Neural crest cell (in vitro differentiated cells): Measurements from ENCODE around the gene RET. TPM values are rescaled to one million over a fixed set of nuclear protein-coding genes. Genes with fewer than 3 reads are reported as not detected.

ENCODE experiments used
- DNase-seq: peaks from one replicate; pipeline ENCODE4 v3.0.0; 2021; ENCODE audit warnings: low read depth, mixed read lengths, low spot score
- H3K27ac Mint-ChIP-seq: one replicate; pipeline ENCODE4 v1.8.0; 2021; ENCODE audit warnings: mild to moderate bottlenecking, mixed read lengths; ENCODE audit not compliant: unreplicated experiment
- H3K27me3 Mint-ChIP-seq: 2 replicates; pipeline ENCODE4 v1.8.0; 2021; ENCODE audit warnings: low read depth, mild to moderate bottlenecking, mixed read lengths
- H3K36me3 Mint-ChIP-seq: 2 replicates; pipeline ENCODE4 v1.8.0; 2021; ENCODE audit warnings: low read depth, mild to moderate bottlenecking, mixed read lengths
- H3K4me1 Mint-ChIP-seq: 2 replicates; pipeline ENCODE4 v1.8.0; 2021; ENCODE audit warnings: mixed read lengths
- H3K4me3 Mint-ChIP-seq: one replicate; pipeline ENCODE4 v1.8.0; 2021; ENCODE audit warnings: mild to moderate bottlenecking, mixed read lengths
- H3K9me3 Mint-ChIP-seq: 2 replicates; pipeline ENCODE4 v1.8.0; 2021; ENCODE audit warnings: mixed read lengths
- CTCF ChIP-seq: fragments of 200-600 bp; sonication (generic); conservative IDR thresholded peaks from 2 replicates; pipeline ENCODE4 v1.5.0; 2021; ENCODE audit warnings: antibody characterized with exemption, mild to moderate bottlenecking
- total RNA-seq: library from RNA; stranded (reverse); gene quantifications from 2 replicates; pipeline ENCODE4 v1.2.1, GENCODE V29; 2021

The RET gene
- total RNA-seq, 1 donor from 2014 or later = 1.6 TPM

- Mint-ChIP-seq H3K4me1 (peaks cover 5% of the 10 kb centered on the region), H3K27me3 (peaks cover 35% of the 10 kb centered on the region), H3K9me3 (no peaks in the 10 kb centered on the region), H3K27ac (no peak overlapping the region), H3K36me3 (no peaks in the 10 kb centered on the region), H3K4me3 (no peak overlapping the region)
- no peak for TF ChIP-seq CTCF
- DNase-seq = no peak
These were observed 4.8 kb upstream of the RET start for GRCh38 chr10:43071865-43072650.

DNA sequence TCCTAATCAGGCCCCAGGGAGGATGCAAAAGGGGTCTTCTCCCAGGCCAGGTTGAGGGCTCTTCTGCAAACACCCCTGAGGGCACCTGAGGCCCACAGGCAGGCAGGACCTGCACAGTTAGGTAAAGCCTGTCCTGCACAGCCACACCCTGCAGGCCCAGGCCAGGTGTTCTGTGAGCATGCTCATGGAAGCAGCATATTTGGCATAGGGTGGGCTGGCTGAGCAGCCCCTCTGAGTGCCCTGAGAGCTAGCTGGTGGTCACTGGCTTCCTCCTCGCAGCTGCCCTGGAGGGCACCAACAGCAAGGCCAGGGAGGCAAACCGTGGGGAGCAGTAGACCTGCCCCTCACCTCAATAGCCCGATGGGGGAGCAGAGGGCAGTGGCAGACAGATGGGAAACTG lies 3.7 kb upstream of the RET start:
- no peak for TF ChIP-seq CTCF
- Mint-ChIP-seq H3K9me3 (no peaks in the 10 kb centered on the region), H3K4me3 (no peak overlapping the region), H3K4me1 (peaks cover 3% of the 10 kb centered on the region), H3K27ac (no peak overlapping the region), H3K27me3 (peaks cover 44% of the 10 kb centered on the region), H3K36me3 (no peaks in the 10 kb centered on the region)
- no peak for DNase-seq

GRCh38 chr10:43073721-43074120 lies 3.1 kb upstream of the RET start:
- no peak for DNase-seq
- no peak overlapping the region for H3K4me3 Mint-ChIP-seq
- H3K4me1 Mint-ChIP-seq = peaks cover 3% of the 10 kb centered on the region
- no peak overlapping the region for H3K27ac Mint-ChIP-seq
- no peaks in the 10 kb centered on the region for H3K36me3 Mint-ChIP-seq
- H3K27me3 Mint-ChIP-seq = peaks cover 49% of the 10 kb centered on the region
- TF ChIP-seq CTCF = no peak
- no peaks in the 10 kb centered on the region for H3K9me3 Mint-ChIP-seq

GRCh38 chr10:43074409-43074808 lies 2.5 kb upstream of the RET start:
- Mint-ChIP-seq H3K4me1 (peaks cover 3% of the 10 kb centered on the region), H3K9me3 (no peaks in the 10 kb centered on the region), H3K4me3 (no peak overlapping the region), H3K36me3 (no peaks in the 10 kb centered on the region), H3K27ac (no peak overlapping the region), H3K27me3 (peaks cover 56% of the 10 kb centered on the region)
- DNase-seq = no peak
- TF ChIP-seq CTCF = no peak

DNA sequence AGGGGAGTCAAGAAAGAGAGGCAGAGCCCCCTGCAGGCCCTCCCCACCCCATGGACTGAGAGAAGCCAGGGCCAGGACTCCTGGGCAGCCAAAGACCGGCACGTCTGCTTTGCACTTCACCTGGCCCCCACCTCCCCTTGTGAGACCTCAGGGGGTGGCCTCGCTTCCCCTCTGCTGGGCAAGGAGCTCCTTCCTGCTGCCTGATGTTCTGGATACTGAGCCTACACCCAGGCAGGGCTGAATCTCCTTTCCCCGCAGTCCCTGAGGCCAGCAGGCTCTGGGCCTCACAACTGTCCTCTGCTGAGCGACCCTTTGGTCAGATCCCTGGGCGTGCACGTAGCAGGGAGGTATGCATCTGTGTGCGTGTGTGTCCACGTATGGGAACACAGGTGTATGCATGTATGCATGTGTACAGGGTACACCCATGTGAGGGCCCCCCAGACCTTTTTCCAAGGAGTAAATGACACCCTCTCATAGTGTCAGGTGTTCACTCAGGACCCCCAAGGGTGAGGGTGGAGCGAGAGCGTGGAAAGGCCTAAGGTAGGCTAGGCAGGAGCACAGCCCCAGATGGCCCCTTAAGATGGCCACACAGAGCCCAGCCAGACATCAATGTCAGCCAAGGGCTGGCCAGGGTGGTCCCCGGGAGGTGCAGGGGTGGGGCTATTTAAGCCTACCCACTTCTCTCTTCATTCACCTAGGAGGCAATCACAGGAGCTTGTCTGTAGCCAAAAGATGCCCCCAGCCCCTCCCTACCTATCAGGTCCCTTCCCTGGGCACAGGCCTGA lies 1.9 kb upstream of the RET start:
- Mint-ChIP-seq H3K36me3 (no peaks in the 10 kb centered on the region), H3K9me3 (no peaks in the 10 kb centered on the region), H3K27me3 (peaks cover 62% of the 10 kb centered on the region), H3K4me3 (no peak overlapping the region), H3K27ac (no peak overlapping the region), H3K4me1 (peaks cover 3% of the 10 kb centered on the region)
- DNase-seq = no peak
- TF ChIP-seq CTCF = no peak
